ENCODE data around the gene ERC2. TPM values are rescaled to one million over a fixed set of nuclear protein-coding genes. Genes with fewer than 3 reads are reported as not detected.

ERC2 gene
- total and polyA plus RNA-seq, 2 of the 8 experiments (the other 6 are each of a cell fraction or from before 2014, with no cell fraction given): 16.4 to 22.8 TPM

- POLR2A ChIA-PET (ENCODE audit: partially characterized antibody): no interaction called here
- Histone ChIP-seq H4K91ac (replicated peaks; ENCODE audit: insufficient read length, low read length) (no peak overlapping the region), H3K23ac (ENCODE audit: insufficient read length) (no peak overlapping the region), H2BK5ac (ENCODE audit: low read depth, low read length) (no peak overlapping the region), H3K9me3 (ENCODE audit: insufficient read depth in 2 of 2, low read depth in 1 of 2, low read length in 1 of 2) (no peaks in the 10 kb centered on the region), H2BK15ac (ENCODE audit: low read length) (no peak overlapping the region), H3K4ac (replicated peaks; ENCODE audit: insufficient read length, low read depth, low read length) (no peak overlapping the region), H4K20me1 (replicated peaks in 1 of 2; ENCODE audit: control insufficient read depth in 1 of 2, insufficient read depth in 2 of 2, low read length in 2 of 2) (no peaks in the 10 kb centered on the region), H3K27ac (ENCODE audit: low read depth, low read length) (no peak overlapping the region), H3K36me3 (ENCODE audit: control insufficient read depth in 2 of 4, insufficient read depth in 4 of 4, low read length in 3 of 4) (no peaks in the 10 kb centered on the region), H2BK20ac (ENCODE audit: low read length) (no peak overlapping the region), H3K23me2 (ENCODE audit: low read depth, low read length) (no peaks in the 10 kb centered on the region; the same call in 1 of the 2 replicates), H4K8ac (ENCODE audit: extremely low read depth, insufficient read depth, low read length) (no peak overlapping the region), H3K4me1 (replicated peaks in 1 of 4; ENCODE audit: control insufficient read depth in 3 of 4, insufficient read depth in 4 of 4, low read length in 3 of 4) (peaks cover 0 to 3% (median 0%) of the 10 kb centered on the region in 4 experiments; a peak in 4 of 7 replicates), H4K5ac (ENCODE audit: insufficient read length, low read depth, low read length) (no peak overlapping the region), H3K9ac (replicated peaks in 1 of 4; ENCODE audit: extremely low read depth in 1 of 4, low read depth in 3 of 4, low read length in 3 of 4) (no peak overlapping the region), H3K4me3 (ENCODE audit: extremely low read depth in 1 of 4, insufficient read depth in 2 of 4, low read depth in 3 of 4, low read length in 4 of 4) (no peak overlapping the region), H3K79me1 (ENCODE audit: low read depth, low read length) (no peaks in the 10 kb centered on the region; the same call in 1 of the 2 replicates), H3K18ac (ENCODE audit: extremely low read depth, low read length) (no peak overlapping the region), H2BK120ac (replicated peaks; ENCODE audit: low read depth, low read length) (no peak overlapping the region), H3K56ac (replicated peaks; ENCODE audit: insufficient read length, low read depth, low read length) (no peak overlapping the region), H2AFZ (ENCODE audit: low read length) (no peak overlapping the region), H3K4me2 (ENCODE audit: insufficient read depth in 1 of 2, low read depth in 2 of 2, low read length in 2 of 2) (no peak overlapping the region), H3K27me3 (replicated peaks in 1 of 4; ENCODE audit: control insufficient read depth in 3 of 4, extremely low read depth in 1 of 4, insufficient read depth in 3 of 4, low read length in 3 of 4) (no peaks in the 10 kb centered on the region), H3K14ac (ENCODE audit: insufficient read length) (no peak overlapping the region), H2BK12ac (ENCODE audit: low read depth, low read length) (no peak overlapping the region), H3K79me2 (ENCODE audit: control insufficient read depth in 1 of 2, insufficient read depth in 2 of 2, low read length in 2 of 2) (no peaks in the 10 kb centered on the region), H2AK5ac (ENCODE audit: low read depth, low read length) (no peak overlapping the region)
- no peak for DNase-seq (ENCODE audit: low read depth in 1 of 2, low spot score in 2 of 2)
- CTCF ChIA-PET (ENCODE audit: partially characterized antibody): interaction anchor here (0.6 to 1.6 kb wide), 7 partner anchors 8 to 540 kb away, joined by 3 to 8 read pairs (median 3); no protein-coding TSS in a partner anchor
- 96% methylated on average over 4 of the region's 7 CpGs; no CpG with 5 or more reads in 1 of the 2 experiments for WGBS, 2 experiments (ENCODE audit: extremely low coverage in 1 of 2, insufficient coverage in 1 of 2, insufficient read length in 1 of 2, insufficient replicate concordance in 2 of 2, low coverage in 1 of 2, low lambda C conversion rate in 2 of 2, missing lambda C conversion rate in 1 of 2)
- FAIRE-seq: no peak
- TF ChIP-seq CTCF (IDR thresholded peaks at IDR 0.05; ENCODE audit: control extremely low read depth in 1 of 3, insufficient read depth in 1 of 3, low read depth in 1 of 3, low read length in 3 of 3) (no peak), RNF2 (IDR thresholded peaks at IDR 0.05; ENCODE audit: borderline replicate concordance, low read depth, low read length, missing control alignments, poor library complexity, severe bottlenecking) (no peak)
Observed at GRCh38 chr3:55729546-55729945, 738.7 kb downstream of the ERC2 start.

Measured in H1 (cell line).